Endodermal cell (in vitro differentiated cells): ENCODE data around the gene SIT1. TPM values are rescaled to one million over a fixed set of nuclear protein-coding genes. Genes with fewer than 3 reads are reported as not detected.

Experiments used
- DNase-seq: peaks from one replicate; pipeline ENCODE4 v3.0.0-alpha.2; 2017
- H3K27ac ChIP-seq: 2 replicates; pipeline ENCODE4 v1.5.1; 2013; ENCODE audit warnings: mild to moderate bottlenecking, low read depth, low read length, moderate library complexity
- H3K27me3 ChIP-seq: 2 replicates; pipeline ENCODE4 v1.6.1; 2013; ENCODE audit warnings: mild to moderate bottlenecking, low read length, moderate library complexity; ENCODE audit not compliant: insufficient read depth, control insufficient read depth, poor library complexity, severe bottlenecking
- H3K36me3 ChIP-seq: 2 replicates; pipeline ENCODE4 v1.7.0; 2013; ENCODE audit warnings: mild to moderate bottlenecking, low read length, moderate library complexity; ENCODE audit not compliant: control insufficient read depth, insufficient read depth
- H3K4me1 ChIP-seq: one replicate; pipeline ENCODE4 v1.7.0; 2013; ENCODE audit warnings: low read length; ENCODE audit not compliant: control insufficient read depth, insufficient read depth
- H3K4me3 ChIP-seq: 2 replicates; pipeline ENCODE4 v1.5.1; 2013; ENCODE audit warnings: mild to moderate bottlenecking, low read length, moderate library complexity
- H3K9ac ChIP-seq: 2 replicates; pipeline ENCODE4 v1.6.1; 2013; ENCODE audit warnings: mild to moderate bottlenecking, low read length, moderate library complexity; ENCODE audit not compliant: poor library complexity, severe bottlenecking; ENCODE audit errors: extremely low read depth
- H3K9me3 ChIP-seq: 2 replicates; pipeline ENCODE4 v1.6.1; 2013; ENCODE audit warnings: mild to moderate bottlenecking, low read length, moderate library complexity; ENCODE audit not compliant: control insufficient read depth
- H3K27ac Mint-ChIP-seq: 2 replicates; pipeline ENCODE4 v1.8.0; 2020; ENCODE audit warnings: mixed read lengths
- H3K27me3 Mint-ChIP-seq: 2 replicates; pipeline ENCODE4 v1.8.0; 2021; ENCODE audit warnings: mild to moderate bottlenecking, mixed read lengths; ENCODE audit not compliant: insufficient read depth
- H3K36me3 Mint-ChIP-seq: 2 replicates; pipeline ENCODE4 v1.8.0; 2020; ENCODE audit warnings: low read depth, mixed read lengths
- H3K4me1 Mint-ChIP-seq: 2 replicates; pipeline ENCODE4 v1.8.0; 2020; ENCODE audit warnings: mixed read lengths
- H3K4me3 Mint-ChIP-seq: 2 replicates; pipeline ENCODE4 v1.8.0; 2020; ENCODE audit warnings: mild to moderate bottlenecking, moderate library complexity, mixed read lengths
- H3K9me3 Mint-ChIP-seq: 2 replicates; pipeline ENCODE4 v1.8.0; 2020; ENCODE audit warnings: mild to moderate bottlenecking, mixed read lengths
- WGBS, 2 experiments: methylation state at CpG; one replicate each; pipeline versions ENCODE4 v1.1.5 to v1.1.7; 2013; ENCODE audit warnings: missing lambda C conversion rate in 2 of 2, mixed read lengths in 1 of 2; ENCODE audit not compliant: insufficient coverage in 1 of 2, insufficient read length in 1 of 2; 5-methylcytosine and 5-hydroxymethylcytosine counted together
- total RNA-seq, 2 donors: library from RNA; stranded (reverse); fragmentation: NEBNext Ultra II Directional in 1 of 2; extraction: Animal tissue kit (Norgen Biotek cat#: 25700) in 1 of 2; gene quantifications; 2 replicates in 1 of 2; 3 replicates in 1 of 2; pipeline ENCODE4 v1.2.1, GENCODE V29; 2021
- TF ChIP-seq, protein P1 (sequence below): fragments of 200-600 bp; sonication (generic); conservative IDR thresholded peaks from 2 replicates; pipeline ENCODE4 v1.5.0; 2021; ENCODE audit warnings: antibody characterized with exemption, mild to moderate bottlenecking

Gene SIT1
- total RNA-seq, 2 donors from 2014 or later, result 0.22 TPM; not detected in 1

DNA sequence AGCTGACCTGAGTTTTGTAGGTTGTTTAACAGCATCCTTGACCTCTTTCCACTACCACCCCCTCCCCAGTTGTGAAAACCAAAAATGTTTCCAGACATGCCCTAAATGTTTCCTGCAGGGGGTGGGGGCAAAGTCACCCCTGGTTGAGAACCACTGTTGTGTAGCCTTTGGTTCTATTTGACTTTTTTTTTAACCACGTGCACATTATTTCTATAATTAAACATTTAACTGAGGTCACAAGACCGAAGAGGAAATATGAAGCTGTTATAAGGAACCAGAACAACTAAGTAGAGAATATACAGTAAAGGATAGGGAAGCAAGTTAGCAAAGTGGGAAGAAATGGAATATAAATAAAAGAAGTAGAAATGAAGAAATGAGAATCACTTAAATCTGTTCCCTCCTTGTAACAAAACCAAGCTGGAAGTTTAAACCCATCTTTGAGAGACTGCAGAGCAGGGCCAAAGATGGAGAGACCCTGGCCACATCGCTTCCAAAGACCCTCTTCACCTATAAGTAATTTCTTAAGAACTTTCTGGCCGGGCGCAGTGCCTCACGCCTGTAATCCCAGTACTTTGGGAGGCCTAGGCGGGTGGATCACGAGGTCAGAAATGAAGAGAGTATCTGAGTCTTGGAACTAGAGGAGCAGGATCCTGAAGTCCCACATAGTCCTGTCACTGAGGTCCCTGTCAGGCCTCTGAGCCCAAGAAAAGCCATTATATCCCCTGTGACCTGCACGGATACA lies 14.4 kb downstream of the SIT1 start:
- no peak overlapping the region for H3K9ac ChIP-seq
- DNase-seq, result no peak
- Mint-ChIP-seq H3K36me3 (peaks cover 11% of the 10 kb centered on the region), H3K27me3 (peaks cover 4% of the 10 kb centered on the region), H3K4me1 (no peaks in the 10 kb centered on the region), H3K4me3 (no peak overlapping the region), H3K27ac (no peak overlapping the region), H3K9me3 (peaks cover 19% of the 10 kb centered on the region)
- 92 to 96% methylated on average over 6 to 9 of the region's 9 CpGs for WGBS, 2 experiments
- no peak overlapping the region for H3K4me3 ChIP-seq
- H3K36me3 ChIP-seq, result no peaks in the 10 kb centered on the region
- no peaks in the 10 kb centered on the region for H3K9me3 ChIP-seq
- H3K27me3 ChIP-seq, result no peaks in the 10 kb centered on the region
- H3K27ac ChIP-seq, result no peak overlapping the region
- TF ChIP-seq, protein P1, sequence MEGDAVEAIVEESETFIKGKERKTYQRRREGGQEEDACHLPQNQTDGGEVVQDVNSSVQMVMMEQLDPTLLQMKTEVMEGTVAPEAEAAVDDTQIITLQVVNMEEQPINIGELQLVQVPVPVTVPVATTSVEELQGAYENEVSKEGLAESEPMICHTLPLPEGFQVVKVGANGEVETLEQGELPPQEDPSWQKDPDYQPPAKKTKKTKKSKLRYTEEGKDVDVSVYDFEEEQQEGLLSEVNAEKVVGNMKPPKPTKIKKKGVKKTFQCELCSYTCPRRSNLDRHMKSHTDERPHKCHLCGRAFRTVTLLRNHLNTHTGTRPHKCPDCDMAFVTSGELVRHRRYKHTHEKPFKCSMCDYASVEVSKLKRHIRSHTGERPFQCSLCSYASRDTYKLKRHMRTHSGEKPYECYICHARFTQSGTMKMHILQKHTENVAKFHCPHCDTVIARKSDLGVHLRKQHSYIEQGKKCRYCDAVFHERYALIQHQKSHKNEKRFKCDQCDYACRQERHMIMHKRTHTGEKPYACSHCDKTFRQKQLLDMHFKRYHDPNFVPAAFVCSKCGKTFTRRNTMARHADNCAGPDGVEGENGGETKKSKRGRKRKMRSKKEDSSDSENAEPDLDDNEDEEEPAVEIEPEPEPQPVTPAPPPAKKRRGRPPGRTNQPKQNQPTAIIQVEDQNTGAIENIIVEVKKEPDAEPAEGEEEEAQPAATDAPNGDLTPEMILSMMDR, result no peak
- no peaks in the 10 kb centered on the region for H3K4me1 ChIP-seq

GRCh38 chr9:35635730-35636129 lies 15.0 kb downstream of the SIT1 start:
- Mint-ChIP-seq H3K27me3 (peaks cover 4% of the 10 kb centered on the region), H3K4me1 (no peaks in the 10 kb centered on the region), H3K4me3 (no peak overlapping the region), H3K36me3 (peaks cover 7% of the 10 kb centered on the region), H3K9me3 (peaks cover 18% of the 10 kb centered on the region), H3K27ac (no peak overlapping the region)
- TF ChIP-seq, protein P1, result no peak
- Histone ChIP-seq H3K27ac (no peak overlapping the region), H3K4me1 (no peaks in the 10 kb centered on the region), H3K9me3 (no peaks in the 10 kb centered on the region), H3K9ac (no peak overlapping the region), H3K36me3 (no peaks in the 10 kb centered on the region), H3K4me3 (no peak overlapping the region), H3K27me3 (no peaks in the 10 kb centered on the region)
- no peak for DNase-seq

DNA sequence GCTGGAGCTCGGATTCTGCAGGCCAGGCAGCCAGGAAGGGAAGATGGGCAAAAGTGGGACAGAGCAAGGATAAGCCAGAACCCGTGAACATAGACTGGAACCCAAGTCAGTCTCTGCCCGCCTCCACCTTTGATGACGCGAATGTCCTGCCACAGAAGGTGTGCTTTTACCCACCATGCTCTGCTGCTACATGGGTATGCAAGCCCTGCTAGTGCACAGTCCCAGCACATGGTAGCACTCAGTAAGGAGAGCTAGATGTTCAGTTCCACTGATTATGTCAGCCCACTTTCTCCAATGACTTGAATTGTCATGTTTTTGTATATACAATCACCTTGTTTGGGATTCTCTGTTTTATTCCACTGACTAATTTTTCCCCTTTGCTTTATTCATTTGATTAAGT lies 21.1 kb downstream of the SIT1 start:
- Mint-ChIP-seq H3K9me3 (no peaks in the 10 kb centered on the region), H3K27ac (no peak overlapping the region), H3K4me3 (no peak overlapping the region), H3K36me3 (no peaks in the 10 kb centered on the region), H3K4me1 (no peaks in the 10 kb centered on the region), H3K27me3 (peaks cover 4% of the 10 kb centered on the region)
- Histone ChIP-seq H3K27ac (no peak overlapping the region), H3K9ac (no peak overlapping the region), H3K27me3 (no peaks in the 10 kb centered on the region), H3K4me3 (no peak overlapping the region), H3K4me1 (no peaks in the 10 kb centered on the region), H3K9me3 (no peaks in the 10 kb centered on the region), H3K36me3 (no peaks in the 10 kb centered on the region)
- WGBS, 2 experiments, result 89 to 96% methylated on average over 4 to 5 of the region's 5 CpGs
- TF ChIP-seq, protein P1, result no peak
- no peak for DNase-seq
